H9 (cell line): Measurements from ENCODE around the gene GRM5. TPM values are rescaled to one million over a fixed set of nuclear protein-coding genes. Genes with fewer than 3 reads are reported as not detected.
"Not testable (repeated sequence)": the region's sequence is repeated elsewhere in the genome, so short reads cannot be mapped to it uniquely, and the experiment has no call there.

Experiments used
- DNase-seq: peaks from one replicate; pipeline ENCODE4 v3.0.0-alpha.2; 2017
- H2AFZ ChIP-seq: one replicate; pipeline ENCODE4 v1.6.1; 2013; ENCODE audit warnings: mild to moderate bottlenecking, low read length, control low read depth, moderate library complexity
- H2AK5ac ChIP-seq: 2 replicates; pipeline ENCODE4 v1.6.1; 2013; ENCODE audit warnings: low read length, control low read depth, mixed read lengths; ENCODE audit not compliant: insufficient read length
- H2BK120ac ChIP-seq: one replicate; pipeline ENCODE4 v1.6.1; 2013; ENCODE audit warnings: low read depth, mild to moderate bottlenecking, low read length, control low read depth, inconsistent platforms; ENCODE audit not compliant: poor library complexity, severe bottlenecking
- H2BK12ac ChIP-seq: 2 replicates; pipeline ENCODE4 v1.6.1; 2013; ENCODE audit warnings: low read length, control low read depth, mixed read lengths, low read depth; ENCODE audit not compliant: insufficient read length
- H2BK15ac ChIP-seq: 2 replicates; pipeline ENCODE4 v1.6.1; 2013; ENCODE audit warnings: low read depth, low read length, control low read depth
- H2BK20ac ChIP-seq: one replicate; pipeline ENCODE4 v1.6.1; 2013; ENCODE audit warnings: low read depth, mild to moderate bottlenecking, low read length, control low read depth, inconsistent platforms; ENCODE audit not compliant: poor library complexity, severe bottlenecking
- H2BK5ac ChIP-seq: 2 replicates; pipeline ENCODE4 v1.6.1; 2013; ENCODE audit warnings: low read length, control low read depth, mixed read lengths; ENCODE audit not compliant: insufficient read length
- H3K14ac ChIP-seq: 2 replicates; pipeline ENCODE4 v1.6.1; 2013; ENCODE audit warnings: low read length, control low read depth; ENCODE audit not compliant: insufficient read depth
- H3K18ac ChIP-seq: 2 replicates; pipeline ENCODE4 v1.6.1; 2013; ENCODE audit warnings: low read depth, mild to moderate bottlenecking, mixed read lengths, low read length, control low read depth; ENCODE audit not compliant: insufficient read length
- H3K23ac ChIP-seq: 2 replicates; pipeline ENCODE4 v1.6.1; 2013; ENCODE audit warnings: low read length, control low read depth, mixed read lengths, low read depth; ENCODE audit not compliant: insufficient read length
- H3K23me2 ChIP-seq: 2 replicates; pipeline ENCODE4 v1.6.1; 2013; ENCODE audit warnings: low read depth, mild to moderate bottlenecking, mixed read lengths, low read length, control low read depth; ENCODE audit not compliant: insufficient read length, poor library complexity, severe bottlenecking
- H3K27ac ChIP-seq: 2 replicates; pipeline ENCODE4 v1.5.1; 2013; ENCODE audit warnings: low read length, control low read depth, mixed read lengths, low read depth; ENCODE audit not compliant: insufficient read length
- H3K27me3 ChIP-seq: 2 replicates; pipeline ENCODE4 v1.6.1; 2013; ENCODE audit warnings: low read length, control low read depth, inconsistent platforms; ENCODE audit not compliant: insufficient read depth
- H3K4ac ChIP-seq: 2 replicates; pipeline ENCODE4 v1.6.1; 2013; ENCODE audit warnings: low read depth, mild to moderate bottlenecking, control low read depth, inconsistent platforms, low read length, moderate library complexity
- H3K4me1 ChIP-seq: 2 replicates; pipeline ENCODE4 v1.6.1; 2013; ENCODE audit warnings: low read length, control low read depth, inconsistent platforms; ENCODE audit not compliant: insufficient read depth
- H3K4me2 ChIP-seq: 2 replicates; pipeline ENCODE4 v1.6.1; 2013; ENCODE audit warnings: low read length, control low read depth, mixed read lengths; ENCODE audit not compliant: insufficient read length, insufficient read depth
- H3K56ac ChIP-seq: 2 replicates; pipeline ENCODE4 v1.6.1; 2013; ENCODE audit warnings: low read depth, mild to moderate bottlenecking, mixed read lengths, low read length, control low read depth; ENCODE audit not compliant: insufficient read length
- H3K79me1 ChIP-seq: 2 replicates; pipeline ENCODE4 v1.6.1; 2013; ENCODE audit warnings: low read depth, mild to moderate bottlenecking, moderate library complexity, low read length, control low read depth, inconsistent platforms; ENCODE audit not compliant: insufficient read depth, poor library complexity, severe bottlenecking
- H3K79me2 ChIP-seq: 2 replicates; pipeline ENCODE4 v1.6.1; 2013; ENCODE audit warnings: low read length, control low read depth, inconsistent platforms; ENCODE audit not compliant: insufficient read depth
- H3K9ac ChIP-seq: 2 replicates; pipeline ENCODE4 v1.6.1; 2013; ENCODE audit warnings: low read length, control low read depth, mixed read lengths; ENCODE audit not compliant: insufficient read length; ENCODE audit errors: extremely low read depth
- H3K9me3 ChIP-seq: one replicate; pipeline ENCODE4 v1.6.1; 2013; ENCODE audit warnings: low read depth, low read length, inconsistent platforms; ENCODE audit not compliant: control insufficient read depth
- H3T11ph ChIP-seq: one replicate; pipeline ENCODE4 v1.6.1; 2013; ENCODE audit warnings: mild to moderate bottlenecking, low read length, control low read depth, inconsistent platforms
- H4K20me1 ChIP-seq: one replicate; pipeline ENCODE4 v1.6.1; 2013; ENCODE audit not compliant: control insufficient read depth, insufficient read length, insufficient read depth
- H4K5ac ChIP-seq: 2 replicates; pipeline ENCODE4 v1.6.1; 2013; ENCODE audit warnings: low read depth, mild to moderate bottlenecking, mixed read lengths, low read length, control low read depth; ENCODE audit not compliant: insufficient read length
- H4K8ac ChIP-seq: replicated peaks from 2 replicates; pipeline ENCODE4 v1.6.1; 2013; ENCODE audit warnings: low read length, control low read depth, mixed read lengths, low read depth; ENCODE audit not compliant: insufficient read length
- H4K91ac ChIP-seq: 2 replicates; pipeline ENCODE4 v1.6.1; 2013; ENCODE audit warnings: low read depth, mild to moderate bottlenecking, moderate library complexity, mixed read lengths, low read length, control low read depth; ENCODE audit not compliant: insufficient read length
- H3K27ac Mint-ChIP-seq, 3 experiments: 2 replicates in 2 of 3; 3 replicates in 1 of 3; pipeline ENCODE4 v1.8.0; 2020 to 2021; ENCODE audit warnings: mixed read lengths in 3 of 3, mild to moderate bottlenecking in 1 of 3, moderate library complexity in 1 of 3
- H3K27me3 Mint-ChIP-seq: 2 replicates; pipeline ENCODE4 v1.8.0; 2021; ENCODE audit warnings: low read depth, mild to moderate bottlenecking, moderate library complexity, mixed read lengths
- H3K36me3 Mint-ChIP-seq, 3 experiments: 2 replicates in 2 of 3; 3 replicates in 1 of 3; pipeline ENCODE4 v1.8.0; 2020 to 2021; ENCODE audit warnings: low read depth in 3 of 3, mixed read lengths in 3 of 3; ENCODE audit not compliant: insufficient read depth in 1 of 3
- H3K4me1 Mint-ChIP-seq, 2 experiments: 2 replicates each; pipeline ENCODE4 v1.8.0; 2020; ENCODE audit warnings: mixed read lengths in 2 of 2
- H3K4me3 Mint-ChIP-seq, 2 experiments: 2 replicates in 1 of 2; 3 replicates in 1 of 2; pipeline ENCODE4 v1.8.0; 2020 to 2021; ENCODE audit warnings: mild to moderate bottlenecking in 2 of 2, mixed read lengths in 2 of 2, moderate library complexity in 1 of 2
- H3K9me3 Mint-ChIP-seq, 2 experiments: 2 replicates in 1 of 2; 3 replicates in 1 of 2; pipeline ENCODE4 v1.8.0; 2020; ENCODE audit warnings: mild to moderate bottlenecking in 2 of 2, mixed read lengths in 2 of 2, moderate library complexity in 1 of 2
- CTCF ChIP-seq: fragments of 200-600 bp; sonication (generic); conservative IDR thresholded peaks from 3 replicates; pipeline ENCODE4 v1.8.0; 2021; ENCODE audit warnings: antibody characterized with exemption, mild to moderate bottlenecking
- WGBS: extraction: QIAGEN DNeasy Blood & Tissue Kit; methylation state at CpG from one replicate; pipeline ENCODE4 v1.1.7; 2013; ENCODE audit warnings: missing lambda C conversion rate, low lambda C conversion rate, mixed read lengths; ENCODE audit not compliant: insufficient read length; ENCODE audit errors: extremely low coverage; 5-methylcytosine and 5-hydroxymethylcytosine counted together
- total RNA-seq: library from RNA; stranded (reverse); gene quantifications from 2 replicates; pipeline ENCODE4 v1.2.1, GENCODE V29; 2021

Gene GRM5
- total RNA-seq, 1 experiment from 2014 or later = not detected

- no peak for TF ChIP-seq CTCF
These were observed 601.3 kb downstream of the GRM5 start for GRCh38 chr11:88464528-88464927.

GRCh38 chr11:88463301-88463700 lies 602.5 kb downstream of the GRM5 start:
- not testable (repeated sequence) for H2AFZ ChIP-seq, H3K4me3 Mint-ChIP-seq, H3K79me1 ChIP-seq, DNase-seq, H3K79me2 ChIP-seq, H2BK20ac ChIP-seq, H3K18ac ChIP-seq, H3K27ac ChIP-seq, H3K4ac ChIP-seq, H2BK120ac ChIP-seq, H3T11ph ChIP-seq, H2AK5ac ChIP-seq, H3K27ac Mint-ChIP-seq, H2BK5ac ChIP-seq, H4K20me1 ChIP-seq, H2BK15ac ChIP-seq, H3K9me3 ChIP-seq, H3K4me1 ChIP-seq, H4K8ac ChIP-seq, H3K4me1 Mint-ChIP-seq, H3K27me3 ChIP-seq, H3K9ac ChIP-seq, H3K23me2 ChIP-seq, H4K5ac ChIP-seq, H3K56ac ChIP-seq, H4K91ac ChIP-seq, H3K14ac ChIP-seq, H2BK12ac ChIP-seq, H3K4me2 ChIP-seq, H3K27me3 Mint-ChIP-seq, H3K23ac ChIP-seq
- Mint-ChIP-seq H3K9me3 (peaks cover 27 to 31% of the 10 kb centered on the region in 2 experiments), H3K36me3 (peaks cover 7 to 36% (median 9%) of the 10 kb centered on the region in 3 experiments)
- WGBS = no CpG with 5 or more reads among the region's 6 CpGs

More at GRCh38 chr11:88464528-88464927, 601.3 kb downstream of the GRM5 start:
- Histone ChIP-seq H3K23ac (no peak overlapping the region), H3K9ac (no peak overlapping the region), H3K9me3 (no peaks in the 10 kb centered on the region), H3K56ac (no peak overlapping the region), H3K79me2 (no peaks in the 10 kb centered on the region), H3K79me1 (no peaks in the 10 kb centered on the region), H3K27ac (no peak overlapping the region), H3K14ac (no peak overlapping the region), H4K5ac (no peak overlapping the region), H2BK20ac (no peak overlapping the region), H2AFZ (no peak overlapping the region), H4K91ac (no peak overlapping the region), H3K27me3 (no peaks in the 10 kb centered on the region), H3K4me2 (no peak overlapping the region), H3K18ac (no peak overlapping the region), H3K23me2 (no peaks in the 10 kb centered on the region), H2BK5ac (no peak overlapping the region), H2BK15ac (no peak overlapping the region), H2BK12ac (no peak overlapping the region), H3K4me1 (no peaks in the 10 kb centered on the region), H3K4ac (no peak overlapping the region), H4K8ac (no peak overlapping the region), H4K20me1 (no peaks in the 10 kb centered on the region), H2BK120ac (no peak overlapping the region), H3T11ph (no peak overlapping the region), H2AK5ac (no peak overlapping the region)
- no peak for DNase-seq
- no peaks in the 10 kb centered on the region; the same call in 1 of the 2 replicates for H3K27me3 Mint-ChIP-seq
- H3K36me3 Mint-ChIP-seq = peaks cover 6 to 31% (median 7%) of the 10 kb centered on the region in 3 experiments; a peak in 6 of 7 replicates
- no CpG with 5 or more reads among the region's 4 CpGs for WGBS
- peaks cover 22% of the 10 kb centered on the region in 2 experiments for H3K9me3 Mint-ChIP-seq
- no peak overlapping the region for H3K4me3 Mint-ChIP-seq
- H3K4me1 Mint-ChIP-seq = no peaks in the 10 kb centered on the region
- H3K27ac Mint-ChIP-seq = no peak overlapping the region
